CD4-positive, alpha-beta memory T cell (primary cell): ENCODE data around the gene MCC. TPM values are rescaled to one million over a fixed set of nuclear protein-coding genes. Genes with fewer than 3 reads are reported as not detected.

Experiments
- CTCF ChIA-PET: fragments of 350-600 bp; sonication (Branson Sonifier 250); formaldehyde crosslinking; loops from one replicate; lab custom pipeline; 2021; ENCODE audit warnings: inconsistent platforms; ENCODE audit not compliant: partially characterized antibody; lab: Charles Lee
- POLR2A ChIA-PET: fragments of 350-600 bp; sonication (Branson Sonifier 250); formaldehyde crosslinking; loops from one replicate; lab custom pipeline; 2021; ENCODE audit not compliant: partially characterized antibody; lab: Charles Lee
- DNase-seq, 5 donors: peaks; one replicate each; pipeline versions ENCODE4 v3.0.0 to v3.0.0-alpha.2; 2020 to 2022; ENCODE audit warnings: mixed read lengths in 1 of 5
- H3K27ac ChIP-seq: one replicate; pipeline ENCODE4 v1.7.0; 2013; ENCODE audit warnings: low read depth, low read length
- H3K27me3 ChIP-seq: 2 replicates; pipeline ENCODE4 v1.7.0; 2013; ENCODE audit warnings: mild to moderate bottlenecking, low read length, moderate library complexity; ENCODE audit not compliant: insufficient read depth
- H3K36me3 ChIP-seq: 2 replicates; pipeline ENCODE4 v1.7.0; 2013; ENCODE audit warnings: mild to moderate bottlenecking, low read length, moderate library complexity; ENCODE audit not compliant: insufficient read depth
- H3K4me1 ChIP-seq: 2 replicates; pipeline ENCODE4 v1.7.0; 2013; ENCODE audit warnings: mild to moderate bottlenecking, low read length, moderate library complexity; ENCODE audit not compliant: insufficient read depth
- H3K4me3 ChIP-seq, 2 donors: one replicate each; pipeline ENCODE4 v1.7.0; 2013; ENCODE audit warnings: low read length in 2 of 2, mild to moderate bottlenecking in 1 of 2
- H3K9me3 ChIP-seq, 2 donors: one replicate each; pipeline ENCODE4 v1.7.0; 2013; ENCODE audit warnings: low read length in 2 of 2, control low read depth in 1 of 2; ENCODE audit not compliant: control insufficient read depth in 1 of 2
- H3K27ac Mint-ChIP-seq, 7 donors: one replicate each; pipeline ENCODE4 v1.8.0; 2020 to 2021; ENCODE audit warnings: mixed read lengths in 7 of 7, mild to moderate bottlenecking in 6 of 7, inconsistent platforms in 3 of 7, moderate library complexity in 3 of 7
- H3K27me3 Mint-ChIP-seq, 2 donors: one replicate each; pipeline ENCODE4 v1.8.0; 2020 to 2021; ENCODE audit warnings: mixed read lengths in 2 of 2
- H3K36me3 Mint-ChIP-seq, 2 donors: one replicate each; pipeline ENCODE4 v1.8.0; 2020 to 2021; ENCODE audit warnings: mixed read lengths in 2 of 2, inconsistent platforms in 1 of 2, mild to moderate bottlenecking in 1 of 2
- H3K4me1 Mint-ChIP-seq, 4 donors: one replicate each; pipeline ENCODE4 v1.8.0; 2020 to 2021; ENCODE audit warnings: mixed read lengths in 4 of 4, mild to moderate bottlenecking in 1 of 4
- H3K4me3 Mint-ChIP-seq, 8 donors: one replicate each; pipeline ENCODE4 v1.8.0; 2020 to 2021; ENCODE audit warnings: mixed read lengths in 8 of 8, mild to moderate bottlenecking in 7 of 8, moderate library complexity in 6 of 8, inconsistent platforms in 3 of 8
- H3K9me3 Mint-ChIP-seq, 8 donors: one replicate each; pipeline ENCODE4 v1.8.0; 2020 to 2021; ENCODE audit warnings: mixed read lengths in 8 of 8, mild to moderate bottlenecking in 5 of 8, inconsistent platforms in 3 of 8, moderate library complexity in 1 of 8
- intact Hi-C: fragments of 100-400 bp; cut with micrococcal nuclease; formaldehyde crosslinking; loops from one replicate; pipeline ENCODE4 v1.15.1; 2023
- polyA plus RNA-seq, 2 donors: library from polyadenylated mRNA; unstranded; fragments of 300-500 nt; fragmentation: Illumina TruSeq; gene quantifications; one replicate each; pipeline ENCODE4 v1.2.3, GENCODE V29; 2021
- total RNA-seq, 2 experiments: library from RNA; stranded (reverse); gene quantifications; one replicate each; pipeline ENCODE4 v1.2.3, GENCODE V29; 2021

The MCC gene
- total and polyA plus RNA-seq, 4 experiments from 2014 or later, result 0.92 to 12.1 (median 7.7) TPM

DNA sequence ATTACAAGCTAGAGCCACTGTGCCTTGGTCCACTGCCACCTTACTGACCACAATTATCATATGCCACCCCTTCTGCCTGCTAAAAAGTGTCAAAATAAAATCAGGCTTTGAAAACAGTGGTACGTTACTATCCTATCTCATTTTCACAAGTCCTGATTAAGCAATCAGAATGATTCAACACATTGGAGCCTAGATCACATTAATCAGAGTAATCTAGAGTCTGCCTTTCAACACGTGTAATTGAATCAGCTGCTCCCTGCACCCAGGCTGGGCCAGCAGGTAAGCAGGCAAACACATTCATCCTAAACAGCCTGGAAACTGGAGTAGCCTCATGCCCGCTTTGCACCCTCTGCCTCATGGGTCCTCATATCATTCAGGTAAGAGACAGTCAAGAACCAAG, 325.5 kb downstream of the MCC start:
- Mint-ChIP-seq H3K36me3 (peaks cover 0 to 8% of the 10 kb centered on the region in 2 donors), H3K27ac (peak overlapping the region in 1 of 7 donors; percentile 73), H3K27me3 (no peaks in the 10 kb centered on the region), H3K4me3 (no peak overlapping the region), H3K9me3 (no peaks in the 10 kb centered on the region), H3K4me1 (peaks cover 0 to 10% (median 0%) of the 10 kb centered on the region in 4 donors)
- no peak overlapping the region for H3K4me3 ChIP-seq
- DNase-seq, result no peak
- no peaks in the 10 kb centered on the region for H3K27me3 ChIP-seq
- intact Hi-C loops, result no loop called here
- no peaks in the 10 kb centered on the region for H3K9me3 ChIP-seq
- ChIA-PET POLR2A (no interaction called here), CTCF (no interaction called here)
- H3K36me3 ChIP-seq, result no peaks in the 10 kb centered on the region
- H3K27ac ChIP-seq, result no peak overlapping the region
- no peaks in the 10 kb centered on the region for H3K4me1 ChIP-seq

- H3K27ac ChIP-seq, result no peak overlapping the region
- H3K4me1 Mint-ChIP-seq, result peaks cover 0 to 10% (median 0%) of the 10 kb centered on the region in 4 donors
These were observed 326.0 kb downstream of the MCC start for GRCh38 chr5:113162208-113162607.

GRCh38 chr5:113161806-113162205, 326.4 kb downstream of the MCC start:
- Histone ChIP-seq H3K4me1 (no peaks in the 10 kb centered on the region), H3K9me3 (no peaks in the 10 kb centered on the region), H3K27ac (no peak overlapping the region), H3K36me3 (no peaks in the 10 kb centered on the region), H3K27me3 (no peaks in the 10 kb centered on the region), H3K4me3 (no peak overlapping the region)
- intact Hi-C loops, result no loop called here
- POLR2A ChIA-PET, result no interaction called here
- H3K9me3 Mint-ChIP-seq, result no peaks in the 10 kb centered on the region
- DNase-seq, result no peak
- no peak overlapping the region for H3K4me3 Mint-ChIP-seq
- peaks cover 0 to 10% (median 0%) of the 10 kb centered on the region in 4 donors for H3K4me1 Mint-ChIP-seq
- H3K36me3 Mint-ChIP-seq, result peaks cover 0 to 11% of the 10 kb centered on the region in 2 donors
- CTCF ChIA-PET, result no interaction called here
- no peaks in the 10 kb centered on the region for H3K27me3 Mint-ChIP-seq
- H3K27ac Mint-ChIP-seq, result no peak overlapping the region

More at GRCh38 chr5:113162208-113162607, 326.0 kb downstream of the MCC start:
- no peaks in the 10 kb centered on the region for H3K27me3 Mint-ChIP-seq
- H3K4me3 Mint-ChIP-seq, result no peak overlapping the region
- H3K9me3 Mint-ChIP-seq, result no peaks in the 10 kb centered on the region
- H3K27ac Mint-ChIP-seq, result no peak overlapping the region
- peaks cover 0 to 9% of the 10 kb centered on the region in 2 donors for H3K36me3 Mint-ChIP-seq
- no peaks in the 10 kb centered on the region for H3K27me3 ChIP-seq
- no peaks in the 10 kb centered on the region for H3K4me1 ChIP-seq
- no peak overlapping the region for H3K4me3 ChIP-seq
- POLR2A ChIA-PET, result no interaction called here
- CTCF ChIA-PET, result no interaction called here
- no peaks in the 10 kb centered on the region for H3K9me3 ChIP-seq
- H3K36me3 ChIP-seq, result no peaks in the 10 kb centered on the region
- DNase-seq, result no peak
- intact Hi-C loops, result no loop called here

DNA sequence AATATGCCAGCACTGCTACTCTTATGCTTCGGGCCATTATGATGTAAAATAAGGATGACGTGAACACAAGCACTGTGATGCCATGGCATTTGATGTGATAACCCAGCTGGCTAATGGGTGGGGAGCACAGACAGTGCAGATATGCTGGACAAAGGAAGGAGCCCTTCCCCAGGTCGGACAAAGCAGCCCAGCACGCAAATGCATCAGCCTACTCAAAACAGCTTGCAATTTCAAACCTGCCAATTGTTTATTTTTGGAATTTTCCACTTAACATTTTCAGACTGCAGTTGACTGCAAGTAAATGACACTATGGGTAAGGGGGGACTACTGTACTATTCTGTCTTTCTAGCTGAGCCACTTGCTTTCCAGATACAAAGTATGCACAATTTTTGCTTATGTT, 330.4 kb downstream of the MCC start:
- no peak for DNase-seq
- H3K9me3 ChIP-seq, result no peaks in the 10 kb centered on the region
- H3K36me3 ChIP-seq, result no peaks in the 10 kb centered on the region
- no peaks in the 10 kb centered on the region for H3K4me1 ChIP-seq
- ChIA-PET POLR2A (no interaction called here), CTCF (interaction anchor here (1.1 kb wide), 1 partner anchor 9 kb away, joined by 4 read pairs; no protein-coding TSS in a partner anchor)
- no peaks in the 10 kb centered on the region for H3K27me3 Mint-ChIP-seq
- no peak overlapping the region for H3K27ac ChIP-seq
- H3K27ac Mint-ChIP-seq, result no peak overlapping the region
- intact Hi-C loops, result no loop called here
- no peak overlapping the region for H3K4me3 ChIP-seq
- H3K9me3 Mint-ChIP-seq, result no peaks in the 10 kb centered on the region
- peaks cover 0 to 9% of the 10 kb centered on the region in 2 donors for H3K36me3 Mint-ChIP-seq
- peaks cover 0 to 5% (median 0%) of the 10 kb centered on the region in 4 donors for H3K4me1 Mint-ChIP-seq
- H3K4me3 Mint-ChIP-seq, result no peak overlapping the region
- no peaks in the 10 kb centered on the region for H3K27me3 ChIP-seq

DNA sequence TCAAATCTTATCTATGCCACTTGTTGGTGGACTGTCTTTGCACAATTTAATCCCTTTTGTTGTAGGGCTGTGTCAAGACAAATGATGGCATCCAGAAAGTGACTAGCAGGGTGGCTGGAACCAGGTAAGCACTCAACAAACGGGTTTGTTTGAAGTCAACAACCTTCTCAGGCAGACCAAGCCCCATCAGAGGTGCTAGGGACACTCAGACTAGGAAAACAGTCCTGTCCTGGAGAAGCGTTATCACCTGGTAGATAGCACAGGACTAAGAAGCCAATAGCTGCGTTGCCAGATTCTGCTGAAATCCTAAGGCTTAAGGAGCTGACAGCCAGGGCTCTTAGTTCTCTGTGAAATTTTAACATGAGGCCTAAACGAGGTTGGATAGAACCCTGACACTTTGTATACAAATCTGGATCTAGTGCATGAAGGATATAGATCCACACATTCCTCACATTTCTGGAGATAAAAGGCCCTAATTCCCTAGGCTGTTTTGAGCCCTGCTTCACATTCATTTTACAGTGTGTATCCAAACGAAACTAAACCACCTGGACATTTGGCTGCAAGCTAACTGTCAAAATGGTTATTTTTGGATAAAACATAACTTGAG, 331.9 kb downstream of the MCC start:
- no peaks in the 10 kb centered on the region for H3K27me3 Mint-ChIP-seq
- Histone ChIP-seq H3K27me3 (no peaks in the 10 kb centered on the region), H3K9me3 (no peaks in the 10 kb centered on the region), H3K4me1 (no peaks in the 10 kb centered on the region), H3K36me3 (no peaks in the 10 kb centered on the region), H3K4me3 (no peak overlapping the region), H3K27ac (no peak overlapping the region)
- no peak overlapping the region for H3K27ac Mint-ChIP-seq
- DNase-seq, result no peak
- no peaks in the 10 kb centered on the region for H3K9me3 Mint-ChIP-seq
- intact Hi-C loops, result no loop called here
- CTCF ChIA-PET, result no interaction called here
- H3K4me3 Mint-ChIP-seq, result no peak overlapping the region
- H3K4me1 Mint-ChIP-seq, result no peaks in the 10 kb centered on the region
- POLR2A ChIA-PET, result no interaction called here
- H3K36me3 Mint-ChIP-seq, result peaks cover 0 to 9% of the 10 kb centered on the region in 2 donors

DNA sequence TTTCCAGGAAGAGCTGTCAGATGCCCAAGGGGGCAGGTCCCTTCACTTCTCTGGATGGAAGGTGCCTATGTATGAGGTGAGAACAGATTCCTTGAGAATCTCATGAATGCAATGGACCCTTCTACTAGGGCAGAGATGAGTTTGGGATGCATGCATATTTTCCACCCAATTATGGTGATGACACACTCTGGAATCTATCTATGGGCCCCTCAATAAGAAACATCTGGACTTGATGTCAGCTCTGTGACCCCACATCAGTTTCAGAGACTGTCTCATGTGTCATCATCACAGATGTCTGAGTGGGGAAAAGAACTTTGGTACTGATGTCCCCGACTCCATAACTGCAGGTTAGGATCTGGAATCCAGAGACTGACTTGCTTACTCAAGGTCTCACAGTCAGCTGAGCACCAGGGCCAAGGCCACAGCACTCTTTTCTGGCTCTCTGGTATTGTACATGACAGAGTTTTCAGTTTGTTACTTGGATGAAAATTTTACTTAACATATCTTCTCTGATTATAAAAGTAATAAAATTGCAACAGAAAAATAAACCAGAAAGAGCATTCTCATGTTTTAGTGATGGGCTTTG, 334.6 kb downstream of the MCC start:
- no peak overlapping the region for H3K4me3 Mint-ChIP-seq
- H3K27ac Mint-ChIP-seq, result no peak overlapping the region
- Histone ChIP-seq H3K27me3 (no peaks in the 10 kb centered on the region), H3K9me3 (no peaks in the 10 kb centered on the region), H3K36me3 (no peaks in the 10 kb centered on the region), H3K27ac (no peak overlapping the region), H3K4me1 (no peaks in the 10 kb centered on the region), H3K4me3 (no peak overlapping the region)
- no peaks in the 10 kb centered on the region for H3K9me3 Mint-ChIP-seq
- H3K36me3 Mint-ChIP-seq, result peaks cover 0 to 5% of the 10 kb centered on the region in 2 donors
- no peak for DNase-seq
- no peaks in the 10 kb centered on the region for H3K27me3 Mint-ChIP-seq
- intact Hi-C loops, result no loop called here
- H3K4me1 Mint-ChIP-seq, result no peaks in the 10 kb centered on the region
- ChIA-PET POLR2A (no interaction called here), CTCF (no interaction called here)

GRCh38 chr5:113152380-113152740, 335.9 kb downstream of the MCC start:
- Histone ChIP-seq H3K4me1 (no peaks in the 10 kb centered on the region), H3K27ac (no peak overlapping the region), H3K36me3 (no peaks in the 10 kb centered on the region), H3K4me3 (no peak overlapping the region), H3K27me3 (no peaks in the 10 kb centered on the region), H3K9me3 (no peaks in the 10 kb centered on the region)
- peaks cover 0 to 8% of the 10 kb centered on the region in 2 donors for H3K36me3 Mint-ChIP-seq
- H3K27ac Mint-ChIP-seq, result no peak overlapping the region
- no peak for DNase-seq
- no peaks in the 10 kb centered on the region for H3K27me3 Mint-ChIP-seq
- intact Hi-C loops, result no loop called here
- H3K4me3 Mint-ChIP-seq, result no peak overlapping the region
- H3K9me3 Mint-ChIP-seq, result no peaks in the 10 kb centered on the region
- H3K4me1 Mint-ChIP-seq, result no peaks in the 10 kb centered on the region
- ChIA-PET CTCF (no interaction called here), POLR2A (no interaction called here)
